Measurements from ENCODE around the gene IPO13.

IPO13 gene

DNA sequence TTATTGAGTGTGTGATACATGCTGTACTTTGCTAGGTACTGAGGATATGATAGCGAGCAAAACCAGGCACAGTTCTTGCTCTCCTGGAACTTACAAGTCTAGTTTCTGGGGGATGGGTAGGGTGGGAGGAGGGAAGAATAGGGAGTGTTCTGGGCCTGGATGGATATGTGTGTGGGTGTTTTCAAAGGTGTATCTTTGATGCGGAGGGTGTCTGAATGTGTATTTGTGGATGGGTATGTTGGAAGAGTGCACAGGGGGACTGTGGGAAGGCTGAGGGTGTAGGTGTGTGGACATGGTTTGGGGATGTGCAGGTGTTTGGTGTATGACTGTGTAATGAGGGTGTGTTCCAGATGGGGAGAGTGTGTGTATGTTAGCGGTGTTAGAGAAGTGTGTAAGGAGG lies 18.6 kb downstream of the IPO13 start:
- ATAC-seq: no peak
- no peak for TF ChIP-seq TOX (CRISPR knock-in tag; IDR thresholded peaks at IDR 0.05; ENCODE audit: borderline replicate concordance)

DNA sequence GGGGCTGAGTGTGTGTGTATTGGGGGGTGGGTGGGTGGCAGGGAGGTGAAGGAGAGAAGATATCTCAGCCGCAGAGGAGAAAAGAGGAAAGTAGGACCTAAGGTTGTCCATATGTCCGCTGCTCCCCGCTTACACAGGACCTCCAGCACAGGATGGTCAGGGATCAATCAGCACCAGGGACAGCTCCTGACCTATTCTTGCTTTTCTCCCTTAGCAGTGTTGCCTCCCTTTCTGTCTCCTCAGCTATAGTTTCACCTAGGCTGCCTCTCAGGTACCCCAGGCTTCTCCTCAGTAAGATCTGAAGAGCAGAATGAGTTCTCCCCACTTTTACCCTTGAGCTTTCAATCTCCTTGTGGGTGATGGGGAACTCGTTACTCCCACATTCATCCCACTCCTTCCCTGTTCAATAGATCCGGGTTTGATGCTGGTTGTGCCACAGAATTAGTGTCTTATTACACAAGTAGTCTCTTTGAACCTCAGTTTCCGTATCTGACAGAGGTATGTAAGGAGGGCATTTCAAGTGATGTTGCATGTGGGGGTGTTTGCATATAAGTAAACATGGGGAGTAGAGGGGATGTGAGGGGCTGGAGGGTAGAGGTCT lies 21.7 kb downstream of the IPO13 start:
- TF ChIP-seq TCF4 (CRISPR knock-in tag; IDR thresholded peaks at IDR 0.05; ENCODE audit: borderline replicate concordance): no peak
- TF ChIP-seq, protein P1, sequence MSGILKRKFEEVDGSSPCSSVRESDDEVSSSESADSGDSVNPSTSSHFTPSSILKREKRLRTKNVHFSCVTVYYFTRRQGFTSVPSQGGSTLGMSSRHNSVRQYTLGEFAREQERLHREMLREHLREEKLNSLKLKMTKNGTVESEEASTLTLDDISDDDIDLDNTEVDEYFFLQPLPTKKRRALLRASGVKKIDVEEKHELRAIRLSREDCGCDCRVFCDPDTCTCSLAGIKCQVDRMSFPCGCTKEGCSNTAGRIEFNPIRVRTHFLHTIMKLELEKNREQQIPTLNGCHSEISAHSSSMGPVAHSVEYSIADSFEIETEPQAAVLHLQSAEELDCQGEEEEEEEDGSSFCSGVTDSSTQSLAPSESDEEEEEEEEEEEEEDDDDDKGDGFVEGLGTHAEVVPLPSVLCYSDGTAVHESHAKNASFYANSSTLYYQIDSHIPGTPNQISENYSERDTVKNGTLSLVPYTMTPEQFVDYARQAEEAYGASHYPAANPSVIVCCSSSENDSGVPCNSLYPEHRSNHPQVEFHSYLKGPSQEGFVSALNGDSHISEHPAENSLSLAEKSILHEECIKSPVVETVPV (CRISPR knock-in tag; IDR thresholded peaks at IDR 0.05): no peak
- TF ChIP-seq OSR1 (CRISPR knock-in tag; IDR thresholded peaks at IDR 0.05): no peak
- TF ChIP-seq, protein P2, sequence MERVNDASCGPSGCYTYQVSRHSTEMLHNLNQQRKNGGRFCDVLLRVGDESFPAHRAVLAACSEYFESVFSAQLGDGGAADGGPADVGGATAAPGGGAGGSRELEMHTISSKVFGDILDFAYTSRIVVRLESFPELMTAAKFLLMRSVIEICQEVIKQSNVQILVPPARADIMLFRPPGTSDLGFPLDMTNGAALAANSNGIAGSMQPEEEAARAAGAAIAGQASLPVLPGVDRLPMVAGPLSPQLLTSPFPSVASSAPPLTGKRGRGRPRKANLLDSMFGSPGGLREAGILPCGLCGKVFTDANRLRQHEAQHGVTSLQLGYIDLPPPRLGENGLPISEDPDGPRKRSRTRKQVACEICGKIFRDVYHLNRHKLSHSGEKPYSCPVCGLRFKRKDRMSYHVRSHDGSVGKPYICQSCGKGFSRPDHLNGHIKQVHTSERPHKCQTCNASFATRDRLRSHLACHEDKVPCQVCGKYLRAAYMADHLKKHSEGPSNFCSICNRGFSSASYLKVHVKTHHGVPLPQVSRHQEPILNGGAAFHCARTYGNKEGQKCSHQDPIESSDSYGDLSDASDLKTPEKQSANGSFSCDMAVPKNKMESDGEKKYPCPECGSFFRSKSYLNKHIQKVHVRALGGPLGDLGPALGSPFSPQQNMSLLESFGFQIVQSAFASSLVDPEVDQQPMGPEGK (CRISPR knock-in tag; IDR thresholded peaks at IDR 0.05; ENCODE audit: borderline replicate concordance): no peak
- no peak for TF ChIP-seq CSDC2 (CRISPR knock-in tag; IDR thresholded peaks at IDR 0.05)
- TF ChIP-seq TOX (CRISPR knock-in tag; IDR thresholded peaks at IDR 0.05; ENCODE audit: borderline replicate concordance): no peak
- TF ChIP-seq ISL1 (CRISPR knock-in tag; IDR thresholded peaks at IDR 0.05): no peak
- TF ChIP-seq, protein P3, sequence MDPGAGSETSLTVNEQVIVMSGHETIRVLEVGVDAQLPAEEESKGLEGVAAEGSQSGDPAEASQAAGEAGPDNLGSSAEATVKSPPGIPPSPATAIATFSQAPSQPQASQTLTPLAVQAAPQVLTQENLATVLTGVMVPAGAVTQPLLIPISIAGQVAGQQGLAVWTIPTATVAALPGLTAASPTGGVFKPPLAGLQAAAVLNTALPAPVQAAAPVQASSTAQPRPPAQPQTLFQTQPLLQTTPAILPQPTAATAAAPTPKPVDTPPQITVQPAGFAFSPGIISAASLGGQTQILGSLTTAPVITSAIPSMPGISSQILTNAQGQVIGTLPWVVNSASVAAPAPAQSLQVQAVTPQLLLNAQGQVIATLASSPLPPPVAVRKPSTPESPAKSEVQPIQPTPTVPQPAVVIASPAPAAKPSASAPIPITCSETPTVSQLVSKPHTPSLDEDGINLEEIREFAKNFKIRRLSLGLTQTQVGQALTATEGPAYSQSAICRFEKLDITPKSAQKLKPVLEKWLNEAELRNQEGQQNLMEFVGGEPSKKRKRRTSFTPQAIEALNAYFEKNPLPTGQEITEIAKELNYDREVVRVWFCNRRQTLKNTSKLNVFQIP (CRISPR knock-in tag; IDR thresholded peaks at IDR 0.05; ENCODE audit: borderline replicate concordance, low read depth): no peak
- no peak for TF ChIP-seq SNAI2 (CRISPR knock-in tag; IDR thresholded peaks at IDR 0.05)
- TF ChIP-seq ESRRG (CRISPR knock-in tag; IDR thresholded peaks at IDR 0.05): no peak
- TF ChIP-seq ZC3H10 (CRISPR knock-in tag; IDR thresholded peaks at IDR 0.05): no peak
- TF ChIP-seq, protein P4, sequence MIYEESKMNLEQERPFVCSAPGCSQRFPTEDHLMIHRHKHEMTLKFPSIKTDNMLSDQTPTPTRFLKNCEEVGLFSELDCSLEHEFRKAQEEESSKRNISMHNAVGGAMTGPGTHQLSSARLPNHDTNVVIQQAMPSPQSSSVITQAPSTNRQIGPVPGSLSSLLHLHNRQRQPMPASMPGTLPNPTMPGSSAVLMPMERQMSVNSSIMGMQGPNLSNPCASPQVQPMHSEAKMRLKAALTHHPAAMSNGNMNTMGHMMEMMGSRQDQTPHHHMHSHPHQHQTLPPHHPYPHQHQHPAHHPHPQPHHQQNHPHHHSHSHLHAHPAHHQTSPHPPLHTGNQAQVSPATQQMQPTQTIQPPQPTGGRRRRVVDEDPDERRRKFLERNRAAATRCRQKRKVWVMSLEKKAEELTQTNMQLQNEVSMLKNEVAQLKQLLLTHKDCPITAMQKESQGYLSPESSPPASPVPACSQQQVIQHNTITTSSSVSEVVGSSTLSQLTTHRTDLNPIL (CRISPR knock-in tag; IDR thresholded peaks at IDR 0.05; ENCODE audit: low read depth): no peak
- no peak for TF ChIP-seq ZNF565 (CRISPR knock-in tag; conservative IDR thresholded peaks at IDR 0.05; ENCODE audit: low read depth)
- TF ChIP-seq, protein P5, sequence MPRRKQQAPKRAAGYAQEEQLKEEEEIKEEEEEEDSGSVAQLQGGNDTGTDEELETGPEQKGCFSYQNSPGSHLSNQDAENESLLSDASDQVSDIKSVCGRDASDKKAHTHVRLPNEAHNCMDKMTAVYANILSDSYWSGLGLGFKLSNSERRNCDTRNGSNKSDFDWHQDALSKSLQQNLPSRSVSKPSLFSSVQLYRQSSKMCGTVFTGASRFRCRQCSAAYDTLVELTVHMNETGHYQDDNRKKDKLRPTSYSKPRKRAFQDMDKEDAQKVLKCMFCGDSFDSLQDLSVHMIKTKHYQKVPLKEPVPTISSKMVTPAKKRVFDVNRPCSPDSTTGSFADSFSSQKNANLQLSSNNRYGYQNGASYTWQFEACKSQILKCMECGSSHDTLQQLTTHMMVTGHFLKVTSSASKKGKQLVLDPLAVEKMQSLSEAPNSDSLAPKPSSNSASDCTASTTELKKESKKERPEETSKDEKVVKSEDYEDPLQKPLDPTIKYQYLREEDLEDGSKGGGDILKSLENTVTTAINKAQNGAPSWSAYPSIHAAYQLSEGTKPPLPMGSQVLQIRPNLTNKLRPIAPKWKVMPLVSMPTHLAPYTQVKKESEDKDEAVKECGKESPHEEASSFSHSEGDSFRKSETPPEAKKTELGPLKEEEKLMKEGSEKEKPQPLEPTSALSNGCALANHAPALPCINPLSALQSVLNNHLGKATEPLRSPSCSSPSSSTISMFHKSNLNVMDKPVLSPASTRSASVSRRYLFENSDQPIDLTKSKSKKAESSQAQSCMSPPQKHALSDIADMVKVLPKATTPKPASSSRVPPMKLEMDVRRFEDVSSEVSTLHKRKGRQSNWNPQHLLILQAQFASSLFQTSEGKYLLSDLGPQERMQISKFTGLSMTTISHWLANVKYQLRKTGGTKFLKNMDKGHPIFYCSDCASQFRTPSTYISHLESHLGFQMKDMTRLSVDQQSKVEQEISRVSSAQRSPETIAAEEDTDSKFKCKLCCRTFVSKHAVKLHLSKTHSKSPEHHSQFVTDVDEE (CRISPR knock-in tag; IDR thresholded peaks at IDR 0.05): no peak
- no peak for TF ChIP-seq ZFP3 (CRISPR knock-in tag; IDR thresholded peaks at IDR 0.05)
- TF ChIP-seq PPARA (CRISPR knock-in tag; IDR thresholded peaks at IDR 0.05; ENCODE audit: borderline replicate concordance): no peak
- TF ChIP-seq ZNF70 (CRISPR knock-in tag; IDR thresholded peaks at IDR 0.05): no peak
- TF ChIP-seq RARB (CRISPR knock-in tag; IDR thresholded peaks at IDR 0.05): no peak
- TF ChIP-seq BACH2 (CRISPR knock-in tag; IDR thresholded peaks at IDR 0.05; ENCODE audit: borderline replicate concordance): no peak
- ATAC-seq: no peak

DNA sequence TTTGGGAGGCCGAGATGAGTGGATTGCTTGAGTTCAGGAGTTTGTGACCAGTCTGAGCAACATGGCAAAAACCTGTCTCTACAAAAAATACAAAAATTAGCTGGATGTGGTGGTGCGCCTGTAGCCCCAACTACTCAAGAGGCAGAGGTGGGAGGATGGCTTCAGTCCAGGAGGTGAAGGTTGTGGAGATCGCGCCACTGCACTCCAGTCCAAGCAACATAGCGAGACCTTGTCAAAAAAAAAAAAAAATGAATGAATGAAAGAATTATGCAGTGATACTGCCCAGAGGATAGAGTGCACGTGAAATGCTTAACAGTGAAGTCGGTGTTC lies 22.6 kb downstream of the IPO13 start:
- no peak for ATAC-seq
- TF ChIP-seq, protein P1 (CRISPR knock-in tag; IDR thresholded peaks at IDR 0.05): no peak
- no peak for TF ChIP-seq ISL1 (CRISPR knock-in tag; IDR thresholded peaks at IDR 0.05)
- no peak for TF ChIP-seq GLIS3 (CRISPR knock-in tag; IDR thresholded peaks at IDR 0.05)
- TF ChIP-seq ZNF70 (CRISPR knock-in tag; IDR thresholded peaks at IDR 0.05): no peak
- no peak for TF ChIP-seq SNAI2 (CRISPR knock-in tag; IDR thresholded peaks at IDR 0.05)
- TF ChIP-seq, protein P4 (CRISPR knock-in tag; IDR thresholded peaks at IDR 0.05; ENCODE audit: low read depth): no peak
- no peak for TF ChIP-seq ZC3H10 (CRISPR knock-in tag; IDR thresholded peaks at IDR 0.05)
- TF ChIP-seq OSR1 (CRISPR knock-in tag; IDR thresholded peaks at IDR 0.05): no peak
- no peak for TF ChIP-seq ESRRG (CRISPR knock-in tag; IDR thresholded peaks at IDR 0.05)
- TF ChIP-seq CSDC2 (CRISPR knock-in tag; IDR thresholded peaks at IDR 0.05): no peak
- no peak for TF ChIP-seq RARB (CRISPR knock-in tag; IDR thresholded peaks at IDR 0.05)
- TF ChIP-seq TCF4 (CRISPR knock-in tag; IDR thresholded peaks at IDR 0.05; ENCODE audit: borderline replicate concordance): no peak
- no peak for TF ChIP-seq ZFP30 (CRISPR knock-in tag; IDR thresholded peaks at IDR 0.05)
- TF ChIP-seq, protein P5 (CRISPR knock-in tag; IDR thresholded peaks at IDR 0.05): no peak
- no peak for TF ChIP-seq ZNF8 (CRISPR knock-in tag; IDR thresholded peaks at IDR 0.05)
